Left cardiac atrium (tissue), 4 donors: ENCODE data around the gene SUPT6H. TPM values are rescaled to one million over a fixed set of nuclear protein-coding genes. Genes with fewer than 3 reads are reported as not detected.
A peak's percentile ranks its signal among the peaks of the same experiment; 100 is the strongest.

Experiments used
- ATAC-seq, 2 donors: fragments of 200-7000 bp; cut with Tn5 transposase; one replicate each; pipeline ENCODE4 v1.9.1; 2020; ENCODE audit warnings: mild to moderate bottlenecking in 2 of 2, moderate library complexity in 2 of 2
- DNase-seq: peaks from one replicate; pipeline ENCODE4 v3.0.0-alpha.2; 2020
- intact Hi-C, 2 donors: fragments of 100-400 bp; cut with DNase I; formaldehyde crosslinking; loops; one replicate each; pipeline versions ENCODE4 v1.14.1 to v1.15.1; 2022 to 2023
- total RNA-seq, 2 donors: library from RNA; stranded (reverse); fragmentation: NEBNext Ultra II Directional; extraction: Animal tissue kit (Norgen Biotek cat#: 25700); gene quantifications; one replicate each; pipeline ENCODE4 v1.2.1, GENCODE V29; 2021
- donor health status: DM: no; HTN: yes; CAD: no.
- donor health status: DM: no; HTN: yes; CAD: no; lungs with severe emphysema.
- donor health status: DM: yes; HTN: yes; CAD: no.
- donor health status: Dilated cardiomyopathy.

Gene SUPT6H
- total RNA-seq, 2 donors from 2014 or later: 35.6 to 47.2 TPM

DNA sequence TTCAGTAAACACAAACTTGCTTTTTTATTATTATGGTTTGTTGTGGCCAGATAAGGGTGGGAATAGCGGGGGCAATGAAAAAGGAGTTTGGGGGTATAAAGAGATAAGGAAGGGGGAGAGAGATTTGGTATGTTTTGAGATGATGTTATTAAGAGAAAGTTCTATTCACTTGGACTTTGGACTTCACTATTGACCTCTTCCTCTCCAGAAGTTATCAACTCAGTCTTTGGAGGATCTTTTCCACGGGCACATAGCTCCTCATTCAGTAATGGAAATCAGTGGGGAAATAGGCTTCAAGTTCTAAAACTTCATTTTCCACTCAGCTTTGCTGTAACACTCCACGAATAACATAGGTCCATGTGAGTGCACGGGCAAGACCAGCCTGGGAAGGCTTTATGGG lies 26.5 kb downstream of the SUPT6H start:
- ATAC-seq: no peak

DNA sequence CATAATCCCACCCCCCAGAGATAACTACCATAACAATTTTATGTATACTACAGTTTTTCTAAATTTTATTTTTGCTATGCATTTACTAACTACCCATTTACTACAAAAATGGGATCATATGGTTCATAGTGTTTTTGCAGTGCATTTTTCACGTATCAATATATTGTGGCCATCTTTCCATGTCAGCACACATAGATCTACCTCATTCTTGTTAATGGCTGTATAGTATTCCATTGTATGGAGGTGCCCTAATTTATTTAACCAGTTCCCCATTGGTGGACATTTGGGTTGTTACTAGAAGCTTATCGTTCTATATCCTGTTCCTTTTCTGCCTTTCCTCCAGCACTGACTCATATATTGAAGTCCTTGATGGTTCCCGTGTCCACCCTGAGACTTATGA lies 27.0 kb downstream of the SUPT6H start:
- intact Hi-C loops: no loop called here
- DNase-seq: no peak
- ATAC-seq: no peak

More for the DNA sequence above, 26.5 kb downstream of the SUPT6H start:
- DNase-seq: no peak
- intact Hi-C loops: no loop called here

DNA sequence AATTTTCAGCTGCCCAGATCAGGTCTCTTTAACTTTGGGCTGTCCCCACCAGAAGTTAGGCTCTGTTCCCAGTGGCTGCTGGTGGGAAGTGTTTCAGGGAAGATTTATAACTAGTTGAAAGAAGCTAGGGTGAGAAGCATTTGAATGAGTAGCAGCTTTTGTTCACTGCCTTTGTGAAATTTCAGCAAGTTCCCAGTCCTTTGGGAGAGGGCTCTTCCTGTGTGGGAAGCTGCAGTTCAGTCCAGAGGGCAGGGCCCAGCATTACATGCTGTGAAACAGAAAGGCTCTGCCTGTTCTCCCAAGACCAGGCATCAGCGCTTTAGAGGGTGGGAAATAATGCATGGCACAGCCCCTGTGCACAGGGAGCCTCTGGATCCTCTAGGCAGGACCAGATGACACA lies 31.9 kb downstream of the SUPT6H start:
- intact Hi-C loops: no loop called here
- ATAC-seq: no peak
- DNase-seq: no peak

DNA sequence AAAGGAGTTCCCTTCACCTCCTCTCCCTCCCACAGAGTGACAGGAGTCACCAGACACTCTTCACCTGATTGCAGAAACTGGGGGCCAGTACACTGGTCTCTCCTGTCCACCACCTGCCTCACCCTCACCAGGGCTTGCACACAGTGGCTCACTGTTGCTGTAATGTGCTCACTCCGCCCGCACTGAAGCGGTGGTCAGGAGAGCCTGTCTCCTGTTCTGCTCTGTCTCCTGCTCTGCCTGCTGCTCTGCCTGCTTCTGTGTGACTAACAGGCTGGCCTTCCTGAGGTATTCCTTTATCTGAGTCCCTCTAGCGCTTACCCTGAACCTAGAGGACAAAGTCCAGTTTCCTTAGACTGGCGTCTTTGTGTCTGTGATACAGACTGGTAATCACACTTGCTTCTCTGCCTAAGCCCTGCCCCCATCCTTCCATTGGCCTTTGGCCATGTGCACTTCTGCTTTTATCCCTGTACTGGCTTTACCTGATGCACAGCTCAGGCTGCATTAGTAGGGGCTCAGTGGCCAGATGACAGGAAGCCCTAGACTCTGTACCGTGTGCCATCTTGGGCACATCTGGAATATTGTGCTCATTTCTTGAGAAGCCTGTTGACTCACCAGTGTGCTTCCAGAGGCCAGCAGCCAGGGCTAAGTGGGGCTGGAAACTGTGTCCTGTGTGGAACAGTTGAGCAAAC lies 36.4 kb downstream of the SUPT6H start:
- DNase-seq: no peak
- intact Hi-C loops: no loop called here
- no peak for ATAC-seq

DNA sequence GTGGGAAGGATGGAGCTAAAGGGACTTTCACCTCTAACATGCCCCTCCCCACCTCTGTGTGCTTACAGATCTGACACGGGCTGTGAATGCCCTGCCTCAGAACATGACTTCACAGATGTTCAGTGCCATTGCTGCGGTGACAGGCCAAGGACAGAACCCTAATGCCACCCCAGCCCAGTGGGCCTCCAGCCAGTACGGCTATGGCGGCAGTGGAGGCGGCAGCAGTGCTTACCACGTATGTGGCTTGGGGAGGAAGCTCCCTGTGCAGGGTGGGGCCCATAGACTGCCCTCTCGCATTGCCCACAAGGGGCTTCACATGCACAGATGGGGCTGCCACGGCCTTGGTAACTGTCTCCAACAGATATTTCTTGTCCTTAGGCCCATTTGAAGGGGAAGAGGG lies 38.3 kb downstream of the SUPT6H start:
- ATAC-seq (no peak), DNase-seq (no peak)
- intact Hi-C loops: no loop called here

DNA sequence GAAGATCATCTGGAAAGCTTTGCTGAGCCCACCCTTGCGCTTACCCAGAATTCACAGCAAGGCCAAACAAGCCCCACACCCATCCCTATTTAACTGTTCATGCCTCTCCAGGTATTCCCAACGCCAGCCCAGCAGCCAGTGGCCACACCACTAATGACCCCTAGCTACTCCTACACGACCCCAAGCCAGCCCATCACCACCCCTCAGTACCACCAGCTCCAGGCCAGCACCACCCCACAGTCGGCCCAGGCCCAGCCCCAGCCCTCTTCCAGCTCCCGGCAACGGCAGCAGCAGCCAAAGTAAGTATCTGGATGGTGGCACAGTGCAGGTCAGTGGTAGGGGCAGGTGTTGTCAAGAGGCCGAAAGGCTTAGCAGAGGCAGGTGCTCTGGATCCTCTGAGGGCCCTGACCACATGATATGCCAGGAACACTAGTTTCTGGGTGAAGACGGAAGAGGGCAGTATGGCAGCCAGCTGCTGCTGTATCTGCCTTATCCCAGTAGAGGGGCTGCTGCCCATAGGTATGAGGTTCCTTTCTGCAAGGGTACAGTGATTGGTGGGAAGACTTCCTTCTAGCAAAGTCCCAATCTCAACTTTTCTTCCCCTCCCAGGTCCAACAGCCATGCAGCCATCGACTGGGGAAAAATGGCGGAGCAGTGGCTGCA lies 39.0 kb downstream of the SUPT6H start:
- intact Hi-C loops: no loop called here
- DNase-seq (no peak), ATAC-seq (no peak)

DNA sequence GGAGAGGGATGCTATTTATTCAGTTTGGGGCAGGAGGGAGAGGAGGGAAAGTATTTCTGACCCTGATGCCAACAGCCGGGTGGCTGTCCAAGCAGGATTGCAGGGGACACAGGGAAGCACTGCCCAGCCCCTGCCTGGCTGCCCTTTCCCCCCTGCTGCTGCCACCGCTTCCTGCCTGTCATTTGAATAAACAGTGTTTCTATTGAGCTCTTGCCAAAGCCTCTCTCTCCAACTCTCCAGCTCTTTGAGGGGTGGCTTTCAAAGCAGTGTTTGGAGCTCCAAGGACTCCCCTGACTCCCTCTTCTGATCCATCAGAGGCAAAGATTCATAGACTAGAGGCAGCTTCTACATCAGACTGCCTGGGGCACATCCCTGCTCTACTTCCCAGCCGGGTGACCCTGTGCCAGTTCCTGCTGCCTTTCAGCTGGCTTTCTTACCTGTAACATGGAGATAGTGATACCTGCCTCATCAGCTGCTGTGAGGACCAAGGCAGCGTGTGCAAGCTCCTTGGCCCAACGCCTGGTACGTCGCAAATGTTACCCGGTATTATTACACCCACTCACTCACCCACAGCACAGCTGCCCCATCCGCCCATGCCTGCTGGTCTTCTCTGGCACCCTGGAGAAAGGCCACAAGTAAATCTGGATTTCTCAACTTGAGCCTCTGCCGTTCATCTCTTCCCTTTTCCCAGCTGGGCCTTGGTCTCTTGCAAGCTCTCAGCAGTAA lies 40.2 kb downstream of the SUPT6H start:
- intact Hi-C loops: no loop called here
- ATAC-seq (no peak), DNase-seq (no peak)

DNA sequence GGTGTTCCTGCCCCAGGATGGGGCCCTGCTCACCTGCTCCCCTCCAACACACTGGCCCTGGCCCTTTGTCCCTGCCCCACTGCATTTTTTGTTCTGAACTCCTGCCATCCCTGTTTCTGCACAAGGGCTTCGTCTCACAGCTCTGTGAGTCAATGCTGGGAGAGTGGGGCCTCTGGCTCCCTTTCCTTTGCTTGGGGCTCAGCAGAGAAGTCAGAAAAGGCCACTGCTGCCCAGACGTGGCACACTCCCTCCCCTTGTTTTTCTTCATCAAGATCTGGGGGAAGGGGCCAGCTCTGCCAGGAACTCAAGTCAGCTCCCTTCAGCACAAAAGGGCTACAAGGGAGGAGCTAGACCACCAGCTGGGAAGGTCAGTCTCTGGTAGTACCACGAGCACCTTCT lies 40.7 kb downstream of the SUPT6H start:
- DNase-seq (no peak), ATAC-seq (no peak)
- intact Hi-C loops: no loop called here

DNA sequence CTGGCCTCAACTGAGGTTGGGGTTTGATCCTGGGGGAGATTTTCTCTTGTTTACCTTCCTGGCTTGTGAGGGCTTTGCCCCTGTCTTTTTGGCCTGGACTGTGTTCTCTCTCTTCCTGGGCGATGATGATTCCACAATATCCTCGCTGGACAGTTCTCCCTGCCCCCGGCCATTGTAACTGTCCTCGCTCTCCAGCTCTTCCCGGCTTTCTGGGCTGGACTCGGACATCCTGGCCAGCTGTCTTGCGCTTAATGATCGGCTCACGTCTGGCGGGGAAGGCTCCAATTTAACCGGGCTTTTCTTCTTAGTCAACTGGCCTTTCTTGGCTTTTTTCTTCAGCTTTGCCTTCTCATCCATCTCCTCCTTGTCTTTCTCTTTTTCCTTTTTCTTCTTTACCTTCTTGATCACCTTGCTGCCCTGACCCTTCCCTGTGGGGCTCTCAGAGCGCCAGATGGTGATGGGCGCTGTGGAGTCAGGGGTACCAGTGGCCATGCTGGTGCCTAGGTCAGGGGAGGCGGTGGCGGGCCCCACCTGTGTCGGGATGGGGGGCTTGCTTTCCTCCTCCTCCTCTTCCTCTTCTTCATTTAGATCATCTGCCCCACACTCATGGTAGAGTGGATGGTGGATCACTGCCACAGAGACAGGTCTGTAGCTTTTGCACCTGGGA lies 41.7 kb downstream of the SUPT6H start:
- ATAC-seq: no peak
- intact Hi-C loops: no loop called here
- no peak for DNase-seq

DNA sequence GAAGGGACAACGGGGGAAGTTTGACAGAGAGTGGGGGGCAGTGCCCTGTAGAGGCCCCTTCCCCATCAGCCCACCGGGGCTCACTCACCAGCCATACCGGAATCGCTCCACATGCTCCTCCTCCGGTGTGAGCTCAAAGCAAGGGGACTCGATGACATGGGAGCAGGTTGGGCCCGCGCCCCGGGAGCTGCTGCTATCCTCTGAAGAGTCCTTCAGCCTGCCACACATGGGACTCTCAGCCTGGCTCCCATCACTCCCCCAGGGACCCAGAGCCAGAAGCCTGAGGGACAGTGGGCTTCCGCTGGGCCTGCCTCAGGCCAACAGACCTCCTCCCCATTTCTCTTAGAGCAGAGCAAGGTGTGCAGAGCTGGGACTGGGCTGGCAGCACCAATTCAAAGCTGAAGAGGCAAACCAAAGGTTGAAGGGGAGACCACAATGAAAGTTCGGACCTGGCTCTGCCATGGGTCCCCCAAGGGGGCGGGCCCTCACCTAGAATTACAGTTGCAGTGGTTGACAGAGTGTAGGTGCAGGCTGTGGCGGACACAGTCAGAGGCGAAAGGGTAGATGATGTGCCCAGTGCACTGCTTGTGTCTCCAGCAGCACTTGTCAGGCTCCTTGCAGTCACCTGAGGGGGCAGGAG lies 42.3 kb downstream of the SUPT6H start:
- ATAC-seq: no peak
- intact Hi-C loops: no loop called here
- DNase-seq: no peak

DNA sequence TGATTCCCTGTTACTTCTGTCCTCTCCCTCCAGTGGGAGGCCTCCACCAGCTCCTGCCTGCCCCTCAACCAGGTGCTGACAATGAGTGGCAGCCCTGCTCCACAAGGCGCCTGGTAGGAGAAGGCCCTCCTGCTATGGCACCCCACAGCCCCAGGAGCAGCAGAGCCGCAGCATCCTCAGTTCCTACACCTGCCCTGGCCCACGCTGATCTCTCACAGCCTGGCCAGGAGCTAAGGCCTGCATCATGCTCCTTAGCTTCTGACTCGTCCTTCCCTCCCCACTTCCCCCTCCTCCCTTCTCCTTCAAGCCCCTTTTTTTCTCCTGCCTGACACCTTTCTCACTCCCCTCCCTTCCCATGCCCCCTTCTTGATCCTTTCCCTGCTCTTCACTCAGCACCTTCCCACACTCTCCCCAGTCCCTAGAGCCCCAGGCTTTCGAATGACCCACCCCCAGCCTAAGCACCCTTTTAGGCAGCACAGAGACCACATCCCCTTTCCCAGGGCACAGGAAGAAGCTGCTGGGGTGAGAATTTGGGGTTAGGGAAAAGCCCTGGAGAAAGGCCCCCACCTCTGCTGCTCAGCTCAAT lies 43.2 kb downstream of the SUPT6H start:
- ATAC-seq (no peak), DNase-seq (no peak)
- intact Hi-C loops: no loop called here

DNA sequence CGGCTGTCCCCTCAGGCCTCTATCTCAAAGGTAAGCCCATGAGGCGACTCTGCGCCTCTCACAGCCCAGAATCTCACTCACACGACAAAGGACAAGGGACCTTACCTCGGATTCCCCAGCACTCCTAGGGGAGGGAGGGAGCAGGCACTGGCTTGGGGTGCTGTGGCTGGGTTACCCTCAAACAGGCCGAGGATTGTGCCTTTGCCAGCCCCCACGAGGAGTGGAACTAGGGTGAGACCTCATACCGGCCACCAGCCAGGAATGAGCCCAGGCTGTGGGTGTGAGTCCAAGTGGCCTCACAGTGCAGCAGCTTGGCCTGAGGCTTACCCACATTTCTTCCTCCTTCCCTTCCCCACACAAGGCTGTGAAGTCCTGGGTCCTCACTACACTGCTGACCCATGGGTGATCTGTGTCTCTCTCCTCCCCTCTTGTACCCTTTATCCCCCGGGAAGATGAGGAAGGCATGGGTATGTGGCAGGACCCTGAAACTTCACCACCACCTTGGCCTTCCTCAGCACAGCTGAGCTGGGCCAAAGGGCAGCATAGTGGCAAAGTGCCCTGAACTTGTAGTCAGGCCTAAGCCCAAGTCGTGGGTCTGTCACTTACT lies 43.8 kb downstream of the SUPT6H start:
- intact Hi-C loops: no loop called here
- ATAC-seq: no peak
- no peak for DNase-seq

DNA sequence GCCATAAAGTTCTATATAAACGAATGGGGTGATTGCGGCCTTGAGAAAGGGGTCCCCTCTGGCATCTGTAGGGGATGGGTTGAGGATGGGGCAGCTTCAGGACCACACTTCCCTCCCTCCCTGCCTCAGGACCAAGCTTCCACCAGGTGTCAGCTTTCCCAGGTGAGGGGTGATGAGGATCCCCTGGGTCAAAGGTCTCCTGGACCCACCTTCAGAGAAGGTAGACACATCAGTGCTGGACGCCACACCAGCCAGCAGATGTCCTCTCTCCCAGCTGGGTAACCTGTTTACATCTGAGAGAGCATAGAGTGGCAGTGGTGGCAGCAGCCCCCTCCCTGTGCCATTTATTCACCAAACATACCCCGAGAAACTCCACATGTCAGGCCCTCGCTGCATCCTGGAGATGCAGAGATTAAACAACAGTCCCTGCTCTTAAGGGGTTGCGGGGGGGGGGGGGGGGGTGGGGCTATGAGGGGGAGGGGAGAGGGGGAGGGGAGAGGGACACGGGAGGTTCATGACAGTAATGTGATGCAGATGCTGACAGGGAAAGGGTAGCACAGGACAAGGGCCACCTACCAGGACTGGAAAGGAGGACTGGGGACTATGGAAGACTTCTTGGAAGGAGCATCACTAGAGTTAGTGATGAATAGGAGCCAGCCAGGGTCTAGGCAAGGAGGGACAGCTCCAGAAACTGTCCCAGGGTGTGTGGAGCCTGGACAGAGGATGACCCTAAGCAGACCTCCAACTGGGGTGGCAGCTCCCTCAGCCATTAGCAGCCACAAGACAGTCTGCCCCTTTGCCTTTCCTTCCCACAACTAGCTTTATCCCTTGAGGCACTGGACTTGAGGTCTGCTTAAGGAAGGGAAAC lies 44.7 kb downstream of the SUPT6H start:
- intact Hi-C loops: no loop called here
- DNase-seq (no peak), ATAC-seq (no peak)

DNA sequence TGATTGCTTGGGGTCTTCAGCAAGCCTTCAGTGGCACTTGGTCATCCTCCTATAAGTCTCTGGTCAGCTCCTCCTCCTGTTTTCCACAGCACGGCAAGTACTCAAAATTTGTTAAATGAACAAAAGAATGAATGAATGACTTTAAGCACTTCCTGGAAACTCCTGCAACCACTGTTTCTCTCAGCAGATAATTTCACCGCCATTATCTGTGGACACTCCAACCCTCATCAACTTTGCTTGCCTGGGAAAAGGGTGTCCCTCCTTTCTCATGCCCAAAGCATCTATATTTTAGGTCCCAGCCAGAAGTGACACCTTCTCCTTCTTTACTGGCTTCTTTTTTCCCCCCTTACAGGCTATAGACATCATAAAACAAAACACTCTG lies 45.3 kb downstream of the SUPT6H start:
- no peak for ATAC-seq

DNA sequence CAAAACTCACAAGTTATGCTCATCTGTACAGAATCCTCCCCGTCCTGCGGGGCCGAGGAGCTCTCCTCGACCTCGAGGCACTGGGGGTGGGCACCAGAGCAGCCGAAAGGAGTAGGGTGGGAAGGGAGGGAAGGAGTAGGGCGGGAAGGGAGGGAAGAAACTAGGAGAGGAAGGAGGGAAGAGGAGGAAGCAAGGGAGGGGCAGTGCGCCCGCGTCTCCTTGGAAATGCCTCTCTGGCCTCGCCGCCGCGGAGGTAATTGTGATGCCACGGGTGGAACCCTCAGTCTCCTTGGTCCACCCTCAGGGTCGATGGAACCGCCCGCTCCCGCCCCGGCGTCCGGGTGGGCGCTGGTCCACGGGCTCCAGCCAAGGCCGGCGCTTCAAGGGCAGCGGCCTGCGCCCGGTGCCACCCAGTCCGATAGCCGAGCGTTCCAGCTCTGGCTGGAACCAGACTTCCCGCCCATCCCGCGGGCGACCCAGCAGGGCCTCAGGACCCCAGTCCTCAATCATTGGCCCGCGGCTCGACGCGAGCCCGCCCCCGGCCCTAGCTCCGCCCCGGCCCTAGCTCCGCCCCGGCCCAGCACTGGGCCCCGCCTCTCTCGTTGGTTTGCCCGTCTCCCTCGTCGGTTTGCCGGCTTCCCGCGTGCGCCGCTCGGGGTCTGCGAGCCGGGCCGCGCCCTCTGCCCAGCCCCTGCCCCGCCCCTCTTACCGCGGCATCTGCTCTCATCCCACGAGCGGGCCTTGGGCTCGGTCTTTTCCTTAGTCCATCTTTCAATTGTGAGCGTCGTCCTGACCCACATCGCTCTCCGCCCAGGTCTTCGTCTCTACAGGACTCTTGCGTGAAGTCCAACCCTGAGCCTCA lies 49.1 kb downstream of the SUPT6H start:
- ATAC-seq (peak; percentile 96 to 97), DNase-seq (peak; percentile 91)
- intact Hi-C loops: no loop called here

More for the DNA sequence above, 45.3 kb downstream of the SUPT6H start:
- no peak for DNase-seq
- intact Hi-C loops: no loop called here

DNA sequence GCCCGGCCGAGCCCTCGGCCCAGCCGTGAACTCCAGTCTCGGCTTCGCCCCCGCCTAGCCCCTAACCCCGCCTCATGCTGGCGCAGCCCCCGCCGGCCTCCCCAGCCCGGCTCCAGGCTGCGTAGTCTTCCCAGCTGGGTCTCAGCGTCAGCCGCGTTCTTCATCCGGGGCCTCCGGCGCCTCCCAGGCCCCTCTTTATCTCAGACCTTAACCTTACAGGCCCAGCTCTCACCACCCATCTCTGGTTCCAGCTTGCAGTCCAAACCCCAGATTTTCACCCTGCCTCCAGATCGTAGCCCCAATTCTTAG lies 49.7 kb downstream of the SUPT6H start, which contains the start of gene PROCA1:
TSS of gene PROCA1 (minus strand) at position 166 of the 309 bp plus-strand sequence. CDS start 228 bp downstream, outside the sequence.
- DNase-seq (no peak), ATAC-seq (peak; percentile 23 to 42)
- intact Hi-C loops: no loop called here
